IPS-NIHi11 (cell line): Measurements from ENCODE around the gene CADPS.

Source experiments
- DNase-seq: peaks from one replicate; pipeline ENCODE4 v3.0.0; 2012; ENCODE audit warnings: mixed read lengths, low spot score

The CADPS gene

DNA sequence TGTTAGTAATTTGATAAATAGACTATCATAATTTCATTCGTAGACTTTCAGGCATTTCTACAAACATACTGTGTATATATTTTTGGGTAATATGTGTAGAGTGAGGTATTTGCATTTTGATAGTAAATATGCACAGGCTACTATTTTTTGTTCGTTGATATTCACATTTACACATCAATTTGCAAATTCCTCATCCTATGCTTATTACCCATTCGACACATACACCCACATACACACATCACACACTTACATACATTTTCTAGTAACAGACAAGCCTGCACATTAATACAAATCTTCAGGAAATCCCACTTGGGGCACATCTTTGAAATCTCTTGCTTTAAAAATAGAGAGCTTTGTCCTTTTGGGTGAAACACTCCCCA lies 373.9 kb downstream of the CADPS start:
- DNase-seq = no peak

DNA sequence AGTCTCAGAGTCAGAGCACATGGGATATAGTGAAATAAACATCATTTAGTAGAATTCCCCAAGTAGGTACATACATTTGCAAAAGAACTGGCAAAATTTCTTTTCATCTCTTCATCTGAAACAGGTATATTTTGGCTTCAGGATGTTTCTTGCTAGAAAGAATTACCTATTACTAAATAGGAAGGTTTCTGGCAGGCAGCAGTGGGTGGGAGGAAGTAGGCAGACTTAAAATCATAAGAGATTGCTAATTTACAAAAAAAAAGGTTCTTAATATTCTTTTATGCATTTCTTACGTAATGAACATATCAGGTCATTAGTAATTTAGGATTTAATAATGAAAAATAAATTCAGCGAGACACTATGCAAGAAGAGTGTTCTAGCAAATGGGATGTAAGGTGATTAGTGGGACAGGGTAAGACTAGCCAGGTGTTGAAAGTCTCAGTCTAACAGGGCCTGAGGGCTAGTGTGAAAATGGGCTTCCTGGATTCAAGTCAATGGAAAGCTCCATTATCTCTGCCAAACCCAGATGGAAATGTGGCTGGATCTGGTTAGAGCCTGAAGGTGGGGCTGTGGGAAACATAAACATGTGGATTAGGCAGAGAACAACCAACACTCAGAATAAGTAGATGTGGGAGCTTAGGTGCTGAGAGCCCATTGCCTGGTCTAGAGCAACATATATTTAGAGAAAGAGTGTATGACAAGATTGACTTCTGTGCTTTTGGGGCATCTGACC lies 374.5 kb downstream of the CADPS start:
- peak; percentile 41 for DNase-seq

DNA sequence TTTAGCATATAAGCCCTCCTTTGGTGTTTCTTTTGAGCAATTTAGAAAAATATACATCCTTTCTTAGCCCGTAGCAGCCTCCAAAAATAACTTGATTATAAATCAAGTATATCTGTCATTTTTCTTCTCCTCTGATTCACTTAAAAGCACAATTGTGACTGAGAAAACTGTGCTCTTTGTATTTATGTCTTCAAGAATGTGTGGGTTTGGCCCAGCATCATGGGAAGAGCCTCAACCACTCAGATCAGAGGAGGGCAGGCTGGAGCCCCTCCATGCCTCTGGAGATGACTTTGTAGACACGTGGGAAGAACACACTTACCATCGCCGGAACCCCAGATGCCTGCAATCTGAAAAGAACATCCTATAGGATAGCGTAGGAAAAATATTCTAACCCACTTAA lies 378.1 kb downstream of the CADPS start:
- no peak for DNase-seq

DNA sequence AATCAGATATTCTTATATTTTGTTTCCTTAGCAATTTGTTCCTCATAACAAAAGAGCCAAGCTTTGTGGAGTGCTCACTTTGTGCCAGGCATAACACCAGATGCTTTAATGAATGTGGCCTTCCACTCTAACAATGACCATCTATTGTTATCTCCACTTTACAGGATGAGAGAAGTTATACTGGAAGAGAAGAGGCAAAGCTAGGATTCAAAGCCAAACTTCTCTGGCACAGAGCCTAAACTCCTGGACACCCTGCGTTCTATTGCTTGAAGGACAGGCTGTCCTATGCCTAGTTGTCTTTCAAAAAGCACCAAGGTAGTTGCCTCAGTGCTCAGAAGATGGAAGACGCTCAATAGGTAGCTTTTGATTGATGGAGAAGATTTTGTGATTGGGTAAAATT lies 378.7 kb downstream of the CADPS start:
- no peak for DNase-seq

DNA sequence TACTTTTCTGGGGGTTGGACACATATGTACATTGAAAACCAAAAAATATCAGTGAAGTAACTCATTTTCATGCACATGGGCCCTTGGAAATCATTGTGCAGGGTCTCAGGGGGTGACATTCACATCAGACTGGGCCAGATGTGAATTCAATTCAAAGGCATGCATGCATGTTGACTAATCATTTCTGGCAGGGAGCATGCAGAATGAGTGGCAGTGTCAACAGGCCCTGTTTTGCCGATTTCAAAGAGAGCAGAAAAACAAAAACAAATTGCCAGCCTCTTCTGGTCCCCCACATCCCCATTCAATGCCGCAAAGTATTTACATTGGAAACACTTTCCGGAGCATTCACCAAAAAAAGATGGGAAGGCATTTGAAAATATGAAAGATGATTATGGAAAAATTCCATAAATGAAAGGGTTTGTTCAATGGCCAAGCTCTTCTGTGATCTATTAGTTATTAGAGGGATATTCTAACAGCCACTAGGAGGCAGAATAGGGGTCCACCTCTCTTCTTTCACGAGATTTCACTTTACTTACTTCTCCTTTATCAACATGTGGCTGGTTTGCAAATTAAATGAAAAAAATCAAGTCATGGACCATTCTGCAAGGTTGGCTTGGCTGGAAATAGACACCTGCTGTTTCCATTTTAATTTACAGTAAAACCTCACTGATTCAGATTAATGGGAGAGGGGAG lies 382.0 kb downstream of the CADPS start:
- peak; percentile 16 for DNase-seq

DNA sequence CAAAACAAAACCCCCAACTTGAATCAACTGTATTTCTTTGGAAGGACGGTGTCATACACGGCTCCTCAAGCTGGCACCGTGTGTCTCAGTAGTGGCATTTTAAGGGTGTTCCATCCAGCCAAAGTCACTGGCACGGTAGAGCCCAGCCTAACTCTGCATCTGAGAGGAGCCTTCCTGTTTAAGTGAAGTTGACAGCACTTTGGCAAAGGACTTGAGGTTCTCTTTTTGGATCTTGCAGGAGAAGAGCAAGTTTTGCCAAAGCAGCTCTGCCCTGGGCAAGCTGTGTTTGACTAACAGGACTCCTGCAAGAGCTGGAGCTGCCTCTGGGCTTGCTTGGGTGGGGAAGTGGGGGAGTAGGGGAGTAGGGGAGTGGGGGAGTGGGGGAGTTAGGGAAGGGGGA lies 392.3 kb downstream of the CADPS start:
- DNase-seq = no peak

DNA sequence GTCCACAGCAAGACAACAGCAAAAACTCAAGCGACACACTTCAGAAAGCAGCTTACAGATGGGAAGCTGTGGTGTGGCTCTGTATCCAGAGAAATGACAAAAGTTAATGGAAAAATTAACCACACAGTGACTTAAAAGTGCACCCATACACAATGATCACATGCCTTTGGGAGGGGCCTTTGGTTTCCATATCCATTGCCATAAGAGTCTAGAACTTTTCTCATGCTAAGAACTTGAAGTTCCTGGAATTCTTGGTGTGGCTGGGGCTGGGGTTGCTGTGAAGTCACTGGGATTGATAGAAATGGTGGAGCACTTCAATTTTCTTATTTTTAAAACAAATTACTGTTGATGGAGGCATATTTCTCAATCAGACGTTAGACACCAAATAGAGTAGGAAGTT lies 393.3 kb downstream of the CADPS start:
- DNase-seq = no peak

DNA sequence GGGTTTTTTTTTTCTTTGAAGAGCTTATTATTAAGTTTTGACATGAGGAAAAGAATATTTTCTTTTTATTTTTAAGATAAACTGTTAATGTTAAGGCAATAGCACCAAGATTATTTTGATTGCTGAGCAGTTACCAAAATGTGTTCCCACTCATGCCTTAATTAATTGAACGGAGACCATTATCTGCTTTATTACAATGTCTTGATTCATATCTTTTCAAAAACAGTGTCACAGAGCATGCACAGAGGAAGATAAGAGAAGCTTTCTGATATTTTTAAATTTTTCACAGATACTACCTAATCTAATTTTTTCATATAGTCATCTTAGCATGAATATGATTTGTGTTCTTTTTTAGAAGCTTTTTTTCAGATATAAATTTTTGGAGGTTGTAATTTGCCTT lies 395.2 kb downstream of the CADPS start:
- no peak for DNase-seq

DNA sequence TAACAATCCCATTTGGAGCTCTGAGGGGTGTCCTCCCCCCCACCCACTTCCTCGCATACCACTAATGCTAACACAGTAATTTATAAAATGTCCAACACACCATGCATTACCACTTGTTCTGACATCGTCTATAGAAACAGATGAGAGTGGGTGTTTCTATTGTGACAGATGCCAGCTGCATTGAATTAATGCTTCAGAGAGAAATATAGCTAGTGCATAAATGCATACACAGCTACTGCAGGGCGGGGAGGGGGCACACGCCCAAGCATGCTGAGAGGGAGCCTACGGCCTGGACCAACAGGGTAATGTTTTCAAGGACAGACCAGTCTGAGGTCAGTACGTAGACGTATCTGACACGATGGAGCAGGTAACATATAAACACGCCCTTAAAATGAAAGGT lies 395.9 kb downstream of the CADPS start:
- DNase-seq = no peak

DNA sequence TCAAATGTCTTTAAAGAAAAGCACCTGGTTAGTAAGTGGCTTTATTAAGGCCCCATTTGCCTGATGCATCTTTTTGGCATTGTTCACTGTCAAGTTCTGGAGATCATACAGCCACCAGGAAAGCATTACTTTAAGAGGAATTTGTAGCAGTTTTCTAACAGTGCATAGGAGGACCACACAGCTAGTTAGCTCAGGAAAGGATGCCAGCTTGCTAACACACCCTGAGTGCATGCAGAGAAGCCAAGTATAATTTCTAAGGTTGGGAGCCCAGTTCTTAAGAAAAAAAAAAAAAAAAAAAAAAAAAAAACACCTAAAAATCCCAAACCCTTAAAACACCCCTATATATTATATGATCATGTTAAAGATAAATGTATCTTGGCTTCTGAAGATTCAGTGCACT lies 399.9 kb downstream of the CADPS start:
- DNase-seq = no peak

DNA sequence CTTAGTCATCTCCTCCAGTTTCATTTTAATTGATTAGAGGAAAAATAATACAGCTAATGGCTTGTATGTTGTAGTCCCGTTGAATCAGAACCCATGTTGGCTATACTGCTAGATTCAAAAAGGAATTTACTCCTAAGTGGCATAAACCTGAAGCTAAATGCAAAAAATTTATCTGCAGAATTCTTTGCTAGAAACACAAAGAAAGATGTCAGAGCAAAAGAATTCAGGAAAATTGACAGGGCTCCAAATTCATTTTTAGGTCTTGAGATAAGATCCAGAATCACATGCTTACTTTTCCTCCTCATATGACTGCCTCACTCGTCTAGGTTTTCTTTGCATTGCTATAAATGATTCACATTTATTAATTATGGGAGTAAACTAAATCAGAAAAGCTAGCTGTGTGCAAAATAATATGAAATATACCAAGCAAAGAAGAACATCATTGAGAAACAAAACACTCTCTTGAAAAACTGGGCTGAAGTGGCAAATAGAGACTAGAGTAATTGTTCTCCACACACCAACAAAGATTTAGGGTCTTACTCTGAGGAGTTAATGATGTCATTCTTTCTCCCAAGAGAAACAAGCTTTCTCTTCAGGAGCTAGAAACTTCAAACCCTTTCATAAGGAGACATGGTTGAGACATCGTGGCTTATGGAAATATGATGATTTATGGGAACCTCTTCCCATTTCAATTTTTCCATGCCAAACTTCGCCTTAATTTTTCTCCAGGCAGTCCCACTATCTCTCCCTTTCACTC lies 407.1 kb downstream of the CADPS start:
- DNase-seq = no peak

DNA sequence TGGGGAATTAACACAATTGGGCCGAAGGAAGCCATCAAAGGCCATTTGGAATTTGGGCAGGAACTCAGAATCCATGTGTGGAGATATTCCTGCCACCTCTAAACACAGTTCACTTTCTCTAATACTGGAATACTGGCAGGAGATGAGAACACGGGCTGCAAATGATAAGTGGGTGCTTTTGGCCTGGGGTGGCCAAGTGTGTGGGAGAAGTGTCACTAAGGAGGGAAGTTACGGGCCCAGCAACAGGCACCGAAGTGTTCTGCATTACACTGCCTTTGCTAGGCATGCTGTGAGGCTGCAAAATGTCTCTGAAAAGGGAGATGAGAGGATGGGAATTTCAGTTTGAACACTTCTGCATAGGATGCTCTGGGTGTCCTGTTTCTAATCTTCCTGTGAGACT lies 412.4 kb downstream of the CADPS start:
- DNase-seq = no peak

DNA sequence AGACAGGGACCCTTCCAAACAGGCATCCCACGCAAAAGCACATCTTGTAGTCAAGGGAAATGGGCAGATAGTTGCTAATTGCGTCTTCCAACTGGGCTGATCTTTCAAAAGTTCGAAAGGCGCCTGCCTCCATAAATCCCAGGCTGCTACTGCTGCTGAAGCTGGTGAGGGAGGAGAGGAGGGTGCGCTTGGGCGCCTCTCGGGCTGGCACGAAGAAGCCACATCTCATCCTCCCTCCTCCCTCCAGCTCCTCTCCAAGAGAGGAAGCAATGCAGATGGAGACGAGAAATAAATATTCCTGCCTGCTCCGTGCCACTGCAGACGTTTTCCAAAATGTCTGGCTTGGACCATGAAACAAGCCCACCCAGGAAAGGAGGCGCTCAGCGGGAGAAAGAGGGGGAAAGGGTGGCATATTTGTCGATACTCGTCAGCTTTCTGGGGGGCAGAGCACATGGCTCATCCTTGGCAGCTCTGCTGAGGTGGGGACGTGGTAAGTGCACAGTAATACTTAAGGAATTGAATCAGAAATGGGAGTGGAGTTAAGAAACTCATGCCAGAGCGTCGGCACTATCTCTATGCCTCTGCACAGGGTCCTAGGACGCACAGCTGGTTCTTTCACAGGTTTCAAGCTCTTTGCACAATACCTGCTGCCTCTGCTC lies 413.0 kb downstream of the CADPS start:
- DNase-seq = no peak

DNA sequence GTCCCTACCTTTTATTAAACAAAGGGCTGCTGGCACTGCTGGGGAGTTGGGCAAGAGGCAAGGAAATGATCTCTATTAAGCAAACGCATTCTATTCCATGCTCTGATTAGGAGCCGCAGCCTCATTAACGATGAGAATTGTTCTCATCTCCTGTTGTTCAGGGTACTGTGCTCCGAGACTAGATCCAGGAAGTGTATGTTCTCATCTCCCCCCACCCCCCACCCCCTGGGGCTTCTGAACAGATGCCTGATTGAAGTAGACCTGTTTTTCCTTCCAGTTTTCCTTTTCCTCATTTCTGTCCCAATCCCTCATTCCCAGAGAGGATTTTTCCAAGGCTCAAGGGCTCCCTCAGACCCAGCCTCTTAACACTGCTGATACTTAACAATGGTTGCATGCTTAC lies 420.3 kb downstream of the CADPS start:
- no peak for DNase-seq

DNA sequence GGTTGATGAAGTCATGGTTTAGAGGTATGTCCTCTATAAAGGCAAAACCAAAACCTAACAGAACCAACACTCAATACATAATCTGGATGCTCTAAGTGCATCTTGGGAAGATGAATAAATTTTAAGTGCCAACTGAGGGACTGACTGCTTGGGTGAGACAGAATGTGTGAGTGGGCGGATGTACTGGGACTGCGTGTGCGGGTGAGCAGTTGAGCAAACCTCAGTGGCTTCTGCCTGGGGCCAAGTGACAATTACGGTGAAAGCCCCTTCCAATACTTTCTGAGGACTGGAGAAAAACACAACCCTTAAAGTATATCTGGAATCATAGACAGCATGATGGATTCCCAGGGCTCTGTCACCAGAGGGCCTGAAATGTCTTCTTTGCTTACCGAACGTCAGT lies 421.8 kb downstream of the CADPS start:
- DNase-seq = no peak

DNA sequence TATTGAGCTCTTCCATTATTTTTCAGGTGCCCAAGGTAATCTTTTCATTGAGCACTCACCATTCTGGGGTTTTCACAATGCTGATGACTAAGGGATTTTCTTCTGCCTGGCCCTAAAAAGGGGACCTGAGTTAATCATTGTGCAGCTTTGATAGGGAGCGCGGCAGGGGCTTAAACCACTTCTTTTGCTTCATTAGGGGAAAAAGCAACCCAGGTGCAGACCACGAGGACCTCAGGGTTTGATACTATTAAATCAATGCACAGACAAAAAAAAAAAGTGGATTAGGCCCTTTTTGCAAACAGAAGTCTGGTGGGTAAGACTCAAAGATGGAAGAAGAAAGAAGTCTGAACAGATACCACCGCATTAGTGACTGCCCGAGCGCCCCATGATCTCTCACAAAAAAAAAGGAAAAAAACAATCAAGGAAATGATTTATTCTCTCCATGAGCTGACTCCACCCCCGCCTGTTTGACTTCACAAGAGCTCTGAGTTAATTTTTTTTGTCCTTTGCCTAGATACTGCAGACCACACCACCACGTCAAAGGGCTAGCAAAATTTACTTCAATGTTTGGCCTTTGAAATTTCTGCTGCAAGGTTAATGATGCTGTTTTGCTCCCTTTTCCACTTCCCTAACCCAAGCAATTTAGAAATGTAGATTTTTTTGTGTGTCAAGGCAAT lies 423.9 kb downstream of the CADPS start:
- DNase-seq = no peak

DNA sequence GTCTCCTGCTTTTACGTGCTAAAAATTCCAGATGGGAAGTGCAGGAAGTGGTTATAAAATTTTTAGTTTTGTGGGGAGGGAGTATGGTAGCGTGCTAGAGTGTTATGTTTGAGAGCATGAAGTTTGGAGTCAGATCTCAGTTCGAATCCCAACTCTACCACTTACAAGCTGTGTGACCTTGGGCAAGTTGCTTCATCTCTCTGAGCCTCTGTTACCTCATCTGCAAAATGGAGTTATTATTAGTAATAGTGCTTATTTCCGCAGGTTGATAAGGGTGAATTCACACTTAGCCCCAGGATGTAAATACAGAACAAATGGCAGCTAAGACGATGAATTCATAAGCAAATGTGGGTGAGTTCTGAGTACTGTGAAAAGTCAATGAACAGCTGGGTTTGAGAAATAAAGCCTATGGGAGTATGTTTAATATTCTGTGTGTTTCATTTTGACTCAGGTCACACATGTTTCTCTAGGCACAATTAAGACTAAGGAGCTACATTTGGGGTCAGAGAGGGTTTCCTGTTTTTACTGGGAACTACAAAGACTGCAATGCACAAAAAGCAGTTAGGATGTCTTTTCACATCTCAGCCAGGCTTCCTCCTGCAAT lies 428.8 kb downstream of the CADPS start:
- DNase-seq = no peak

DNA sequence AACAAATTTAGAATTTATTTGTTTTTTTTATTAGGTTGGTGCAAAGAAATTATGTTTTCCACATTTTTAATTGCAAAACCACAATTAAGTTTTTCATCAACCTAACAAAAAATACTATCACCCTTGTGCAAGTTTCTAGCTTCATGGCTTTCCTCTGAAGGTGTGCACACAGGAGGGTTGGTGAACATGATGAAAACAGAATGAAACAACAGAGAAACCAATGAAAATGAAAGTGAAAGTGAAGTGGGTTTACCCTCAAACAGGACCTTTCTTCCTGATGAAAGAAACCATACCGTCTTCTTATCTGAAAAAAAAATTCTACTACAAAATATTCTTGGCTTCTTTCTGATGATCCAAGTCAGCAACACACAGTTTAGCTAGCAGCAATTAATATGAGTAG lies 429.9 kb downstream of the CADPS start:
- DNase-seq = no peak

DNA sequence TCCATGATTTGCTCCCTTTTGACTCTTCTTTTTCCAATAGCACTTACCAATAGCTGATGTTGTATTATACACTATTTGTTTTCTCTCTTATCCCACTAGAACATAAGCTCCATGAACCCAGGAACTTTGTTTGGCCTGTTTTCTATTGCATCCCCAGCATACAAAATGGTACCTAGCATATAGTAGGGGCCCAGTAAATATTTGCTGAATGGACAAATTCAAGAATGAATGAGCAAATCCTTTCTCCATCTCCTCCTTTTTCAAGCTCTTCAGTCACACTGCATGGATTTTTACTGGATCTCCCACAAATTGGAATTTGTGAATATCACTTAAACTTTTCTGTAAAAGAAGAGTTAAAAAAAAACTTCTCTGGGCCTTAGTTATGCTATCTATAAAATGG lies 435.2 kb downstream of the CADPS start:
- DNase-seq = no peak

DNA sequence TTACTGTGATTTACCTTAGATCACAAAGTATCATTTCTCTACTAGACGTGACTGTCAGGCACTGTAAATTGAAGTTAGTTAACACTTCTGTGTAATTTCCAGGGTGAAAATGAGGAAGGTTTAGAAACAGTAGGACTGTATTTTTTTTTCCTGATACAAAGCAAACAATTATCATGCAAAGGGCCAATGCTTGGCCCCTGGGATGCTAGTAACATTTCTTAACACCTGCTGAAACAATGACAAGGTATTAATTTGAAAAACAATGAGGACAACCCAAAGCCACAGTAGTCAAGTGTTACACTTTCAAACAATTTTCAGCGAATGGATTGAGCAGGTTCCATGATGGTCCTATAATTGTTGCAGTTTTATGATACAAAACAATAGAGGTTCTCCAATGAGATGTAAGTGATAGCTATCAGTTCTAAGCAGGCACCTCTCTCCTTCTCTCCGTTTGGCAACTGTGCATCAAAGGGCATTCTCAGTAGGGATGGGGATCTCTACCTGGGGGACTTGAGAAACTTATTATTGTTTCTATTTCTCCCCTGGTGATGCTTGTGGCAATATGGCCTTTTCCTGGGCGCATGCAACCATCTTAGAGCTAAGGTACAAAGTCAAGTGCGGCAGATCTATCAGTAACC lies 435.9 kb downstream of the CADPS start:
- DNase-seq = no peak

DNA sequence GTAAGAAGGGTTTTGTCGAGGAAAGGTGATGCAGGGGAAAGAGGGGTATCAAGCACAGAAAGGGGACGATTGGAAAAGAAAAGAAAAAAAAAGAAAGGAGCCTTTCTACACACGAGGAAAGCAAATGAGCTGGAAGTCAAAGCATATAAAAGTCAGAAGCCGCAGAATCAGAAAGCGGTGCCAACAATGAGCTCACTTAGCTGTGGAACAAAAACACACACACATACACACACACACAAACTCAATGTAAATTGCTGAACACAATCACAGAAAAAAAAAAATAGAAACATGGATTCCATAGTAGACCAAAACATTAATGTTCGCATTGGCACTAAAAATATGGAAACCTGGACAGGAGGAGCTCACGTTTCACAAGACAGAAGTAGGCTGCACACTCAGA lies 438.4 kb downstream of the CADPS start:
- DNase-seq = no peak
